HepG2 (cell line): ENCODE results near the gene GPR176. TPM values are rescaled to one million over a fixed set of nuclear protein-coding genes. Genes with fewer than 3 reads are reported as not detected.

Source experiments
- ATAC-seq: fragments of 200-7000 bp; cut with Tn5 transposase; 3 replicates; pipeline ENCODE4 v1.9.1; 2020; ENCODE audit warnings: mild to moderate bottlenecking, moderate library complexity
- BruUV-seq: library from RNA; stranded (reverse); fragments of 400-500 nt; replicated peaks from 2 replicates; lab custom pipeline; 2021; lab: Mats Ljungman, UMichigan
- CTCF ChIA-PET: fragments of 300-600 bp; formaldehyde crosslinking; extraction: SDS; loops from one replicate; lab custom pipeline; 2021; ENCODE audit warnings: low total read pairs, inconsistent platforms, low intra/inter-chr PET ratio; lab: Yijun Ruan, JAX
- POLR2A ChIA-PET: fragments of 350-600 bp; sonication (Branson Sonifier 250); formaldehyde crosslinking; loops from one replicate; lab custom pipeline; 2020; ENCODE audit warnings: antibody characterized with exemption, inconsistent platforms; lab: Yijun Ruan, JAX
- DNase-seq: peaks from one replicate; pipeline ENCODE4 v3.0.0-alpha.2; 2015; ENCODE audit warnings: low spot score
- FAIRE-seq: peaks from 3 replicates; lab custom pipeline; 2011; peaks lifted over from hg19 to GRCh38; lab: Jason Lieb, UNC
- H2AFZ ChIP-seq: one replicate; pipeline ENCODE4 v1.6.1; 2011; ENCODE audit warnings: low read length, inconsistent platforms
- H3K27ac ChIP-seq: fragments of 300-600 bp; 3 replicates; pipeline ENCODE4 v1.8.0; 2011; ENCODE audit warnings: mixed run types, mild to moderate bottlenecking, mixed read lengths, low read length, inconsistent platforms; ENCODE audit not compliant: insufficient read depth; ENCODE audit errors: extremely low read length
- H3K27me3 ChIP-seq, 2 experiments: fragments of 200-600 bp in 1 of 2; 2 replicates in 1 of 2; 3 replicates in 1 of 2; pipeline versions ENCODE4 v1.6.0 to v1.8.0; 2011; ENCODE audit warnings: low read length in 2 of 2, mild to moderate bottlenecking in 2 of 2, moderate library complexity in 2 of 2, inconsistent platforms in 1 of 2; ENCODE audit not compliant: insufficient read depth in 2 of 2, control insufficient read depth in 1 of 2
- H3K36me3 ChIP-seq, 2 experiments: fragments of 200-600 bp in 1 of 2; replicated peaks in 1 of 2; 2 replicates in 1 of 2; 3 replicates in 1 of 2; pipeline versions ENCODE4 v1.5.1 to v1.8.0; 2011; ENCODE audit warnings: low read length in 2 of 2, inconsistent platforms in 1 of 2; ENCODE audit not compliant: insufficient read depth in 2 of 2, control insufficient read depth in 1 of 2
- H3K4me1 ChIP-seq: 2 replicates; pipeline ENCODE4 v1.5.1; 2012; ENCODE audit warnings: low read length, inconsistent platforms; ENCODE audit not compliant: insufficient read depth
- H3K4me2 ChIP-seq: 2 replicates; pipeline ENCODE4 v1.6.0; 2011; ENCODE audit warnings: low read depth, low read length, inconsistent platforms
- H3K4me3 ChIP-seq, 3 experiments: fragments of 200-600 bp in 1 of 3; sonication (generic), shearing (Covaris generic) in 1 of 3; replicated peaks in 1 of 3; 2 replicates each; pipeline ENCODE4 v1.5.1; 2011 to 2016; ENCODE audit warnings: low read length in 3 of 3, inconsistent platforms in 2 of 3, low read depth in 2 of 3, mild to moderate bottlenecking in 2 of 3, control low read depth in 1 of 3, mixed read lengths in 1 of 3; ENCODE audit not compliant: insufficient read depth in 1 of 3
- H3K79me2 ChIP-seq: one replicate; pipeline ENCODE4 v1.6.1; 2011; ENCODE audit warnings: low read length, inconsistent platforms; ENCODE audit not compliant: insufficient read depth
- H3K9ac ChIP-seq: 2 replicates; pipeline ENCODE4 v1.6.0; 2011; ENCODE audit warnings: mild to moderate bottlenecking, low read depth, low read length, inconsistent platforms; ENCODE audit not compliant: insufficient read depth
- H3K9me3 ChIP-seq: 2 replicates; pipeline ENCODE4 v1.5.1; 2012; ENCODE audit warnings: mild to moderate bottlenecking, low read length
- H4K20me1 ChIP-seq: 2 replicates; pipeline ENCODE4 v1.6.0; 2011; ENCODE audit warnings: inconsistent platforms, mild to moderate bottlenecking, low read length, moderate library complexity; ENCODE audit not compliant: insufficient read depth
- BRD4 ChIP-seq: sonication (generic); formaldehyde crosslinking; IDR thresholded peaks from 2 replicates; pipeline ENCODE4 v1.4.0; 2020; ENCODE audit warnings: missing genetic modification reagents
- GLMP ChIP-seq: sonication (generic); formaldehyde crosslinking; IDR thresholded peaks from 2 replicates; pipeline ENCODE4 v1.9.0; 2021; ENCODE audit warnings: missing genetic modification reagents, mild to moderate bottlenecking, borderline replicate concordance
- NFRKB ChIP-seq: fragments of 450-650 bp; IDR thresholded peaks from 2 replicates; pipeline ENCODE4 v1.6.1; 2017
- POGZ ChIP-seq: sonication (generic); formaldehyde crosslinking; IDR thresholded peaks from 2 replicates; pipeline ENCODE4 v1.4.0; 2020; ENCODE audit warnings: mild to moderate bottlenecking, missing genetic modification reagents
- REPIN1 ChIP-seq: sonication (generic); formaldehyde crosslinking; IDR thresholded peaks from 2 replicates; pipeline ENCODE4 v1.8.0; 2022; ENCODE audit warnings: missing genetic modification reagents, low read depth, mild to moderate bottlenecking, borderline replicate concordance
- SNRNP70 ChIP-seq: fragments of 200-400 bp; formaldehyde crosslinking; IDR thresholded peaks from 2 replicates; pipeline ENCODE4 v1.6.1; 2017; ENCODE audit warnings: mild to moderate bottlenecking, low read depth, low read length, moderate library complexity
- ZNF816 ChIP-seq: sonication (generic); formaldehyde crosslinking; IDR thresholded peaks from 2 replicates; pipeline ENCODE4 v1.8.0; 2022; ENCODE audit warnings: missing genetic modification reagents, mild to moderate bottlenecking, borderline replicate concordance
- WGBS: methylation state at CpG from one replicate; pipeline ENCODE4 v1.1.6; 2017; ENCODE audit warnings: low lambda C conversion rate; 5-methylcytosine and 5-hydroxymethylcytosine counted together
- in situ Hi-C: cut with HindIII; loops from 2 replicates; pipeline ENCODE4 v1.10.0; 2017; ENCODE audit warnings: low pct_unique_long_range_greater_than_20kb; ENCODE audit not compliant: extremely low pct_ligation_motif_present
- intact Hi-C: fragments of 100-400 bp; cut with micrococcal nuclease; formaldehyde crosslinking; loops from one replicate; pipeline ENCODE4 v1.10.0; 2022; ENCODE audit not compliant: unreplicated experiment
- polyA plus RNA-seq, 8 experiments: library from polyadenylated mRNA; depleted of rRNA in 3 of 8; stranded (reverse) in 7 of 8; unstranded in 1 of 8; fragments of >200 nt; fragmentation: Illumina TruSeq in 4 of 8; extraction: Trizol in 4 of 8; gene quantifications; 2 replicates each; pipeline versions ENCODE4 v1.2.1 to v1.2.3, GENCODE V29; 2011 to 2016; ENCODE audit warnings: low read depth in 4 of 8, missing spikeins in 1 of 8, mixed read lengths in 1 of 8; ENCODE audit not compliant: insufficient read depth in 1 of 8
- total RNA-seq, 5 experiments: library from RNA; depleted of rRNA; stranded (reverse); fragments of >200 nt; fragmentation: Illumina TruSeq; extraction: Trizol; gene quantifications; 2 replicates each; pipeline ENCODE4 v1.2.3, GENCODE V29; 2016; ENCODE audit warnings: low read depth in 1 of 5
- TF ChIP-seq, protein P1 (sequence below): sonication (generic); formaldehyde crosslinking; IDR thresholded peaks from 2 replicates; pipeline ENCODE4 v1.8.0; 2022; ENCODE audit warnings: low read depth, missing genetic modification reagents
- TF ChIP-seq, protein P2 (sequence below): sonication (generic); formaldehyde crosslinking; IDR thresholded peaks from 2 replicates; pipeline ENCODE4 v1.5.0; 2020; ENCODE audit warnings: missing genetic modification reagents
- TF ChIP-seq, protein P3 (sequence below): sonication (generic); formaldehyde crosslinking; IDR thresholded peaks from 2 replicates; pipeline ENCODE4 v1.5.1; 2020; ENCODE audit warnings: missing genetic modification reagents, mild to moderate bottlenecking, borderline replicate concordance

GPR176 gene
- total and polyA plus RNA-seq, 2 of the 13 experiments (the other 11 are each of a cell fraction or from before 2014, with no cell fraction given), result 0.11 to 0.20 TPM

GRCh38 chr15:39946862-39947261 lies 26.8 kb upstream of the GPR176 start:
- CTCF ChIA-PET, result no interaction called here

More at GRCh38 chr15:39946862-39947261, 26.8 kb upstream of the GPR176 start:
- intact Hi-C loops, result no loop called here
- H3K36me3 ChIP-seq, result peaks cover 7 to 49% of the 10 kb centered on the region in 2 experiments; a peak in 4 of 5 replicates
- no peak overlapping the region for H2AFZ ChIP-seq
- BruUV-seq, result no TSS peak
- no peaks in the 10 kb centered on the region for H3K79me2 ChIP-seq
- ATAC-seq (no peak), FAIRE-seq (no peak), DNase-seq (no peak)
- H3K27ac ChIP-seq, result no peak overlapping the region
- H3K4me3 ChIP-seq, result no peak overlapping the region
- H3K27me3 ChIP-seq, result no peaks in the 10 kb centered on the region
- no peaks in the 10 kb centered on the region for H4K20me1 ChIP-seq
- H3K4me2 ChIP-seq, result no peak overlapping the region
- no peak overlapping the region for H3K9ac ChIP-seq
- no peaks in the 10 kb centered on the region for H3K9me3 ChIP-seq
- WGBS, result 96% methylated on average over 3 of the region's 3 CpGs
- peaks cover 12% of the 10 kb centered on the region for H3K4me1 ChIP-seq
- TF ChIP-seq, protein P1, sequence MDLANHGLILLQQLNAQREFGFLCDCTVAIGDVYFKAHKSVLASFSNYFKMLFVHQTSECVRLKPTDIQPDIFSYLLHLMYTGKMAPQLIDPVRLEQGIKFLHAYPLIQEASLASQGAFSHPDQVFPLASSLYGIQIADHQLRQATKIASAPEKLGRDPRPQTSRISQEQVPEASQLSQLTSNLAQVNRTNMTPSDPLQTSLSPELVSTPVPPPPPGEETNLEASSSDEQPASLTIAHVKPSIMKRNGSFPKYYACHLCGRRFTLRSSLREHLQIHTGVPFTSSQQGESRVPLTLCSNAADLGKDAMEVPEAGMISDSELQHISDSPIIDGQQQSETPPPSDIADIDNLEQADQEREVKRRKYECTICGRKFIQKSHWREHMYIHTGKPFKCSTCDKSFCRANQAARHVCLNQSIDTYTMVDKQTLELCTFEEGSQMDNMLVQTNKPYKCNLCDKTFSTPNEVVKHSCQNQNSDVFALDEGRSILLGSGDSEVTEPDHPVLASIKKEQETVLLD (CRISPR knock-in tag), result no peak
- no peak for TF ChIP-seq ZNF816
- no peak for TF ChIP-seq SNRNP70
- TF ChIP-seq GLMP (CRISPR knock-in tag), result no peak
- TF ChIP-seq NFRKB, result no peak
- TF ChIP-seq BRD4 (CRISPR knock-in tag), result no peak
- no peak for TF ChIP-seq POGZ (CRISPR knock-in tag)
- TF ChIP-seq, protein P2, sequence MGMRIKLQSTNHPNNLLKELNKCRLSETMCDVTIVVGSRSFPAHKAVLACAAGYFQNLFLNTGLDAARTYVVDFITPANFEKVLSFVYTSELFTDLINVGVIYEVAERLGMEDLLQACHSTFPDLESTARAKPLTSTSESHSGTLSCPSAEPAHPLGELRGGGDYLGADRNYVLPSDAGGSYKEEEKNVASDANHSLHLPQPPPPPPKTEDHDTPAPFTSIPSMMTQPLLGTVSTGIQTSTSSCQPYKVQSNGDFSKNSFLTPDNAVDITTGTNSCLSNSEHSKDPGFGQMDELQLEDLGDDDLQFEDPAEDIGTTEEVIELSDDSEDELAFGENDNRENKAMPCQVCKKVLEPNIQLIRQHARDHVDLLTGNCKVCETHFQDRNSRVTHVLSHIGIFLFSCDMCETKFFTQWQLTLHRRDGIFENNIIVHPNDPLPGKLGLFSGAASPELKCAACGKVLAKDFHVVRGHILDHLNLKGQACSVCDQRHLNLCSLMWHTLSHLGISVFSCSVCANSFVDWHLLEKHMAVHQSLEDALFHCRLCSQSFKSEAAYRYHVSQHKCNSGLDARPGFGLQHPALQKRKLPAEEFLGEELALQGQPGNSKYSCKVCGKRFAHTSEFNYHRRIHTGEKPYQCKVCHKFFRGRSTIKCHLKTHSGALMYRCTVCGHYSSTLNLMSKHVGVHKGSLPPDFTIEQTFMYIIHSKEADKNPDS, result no peak
- TF ChIP-seq REPIN1 (CRISPR knock-in tag), result no peak
- TF ChIP-seq, protein P3, sequence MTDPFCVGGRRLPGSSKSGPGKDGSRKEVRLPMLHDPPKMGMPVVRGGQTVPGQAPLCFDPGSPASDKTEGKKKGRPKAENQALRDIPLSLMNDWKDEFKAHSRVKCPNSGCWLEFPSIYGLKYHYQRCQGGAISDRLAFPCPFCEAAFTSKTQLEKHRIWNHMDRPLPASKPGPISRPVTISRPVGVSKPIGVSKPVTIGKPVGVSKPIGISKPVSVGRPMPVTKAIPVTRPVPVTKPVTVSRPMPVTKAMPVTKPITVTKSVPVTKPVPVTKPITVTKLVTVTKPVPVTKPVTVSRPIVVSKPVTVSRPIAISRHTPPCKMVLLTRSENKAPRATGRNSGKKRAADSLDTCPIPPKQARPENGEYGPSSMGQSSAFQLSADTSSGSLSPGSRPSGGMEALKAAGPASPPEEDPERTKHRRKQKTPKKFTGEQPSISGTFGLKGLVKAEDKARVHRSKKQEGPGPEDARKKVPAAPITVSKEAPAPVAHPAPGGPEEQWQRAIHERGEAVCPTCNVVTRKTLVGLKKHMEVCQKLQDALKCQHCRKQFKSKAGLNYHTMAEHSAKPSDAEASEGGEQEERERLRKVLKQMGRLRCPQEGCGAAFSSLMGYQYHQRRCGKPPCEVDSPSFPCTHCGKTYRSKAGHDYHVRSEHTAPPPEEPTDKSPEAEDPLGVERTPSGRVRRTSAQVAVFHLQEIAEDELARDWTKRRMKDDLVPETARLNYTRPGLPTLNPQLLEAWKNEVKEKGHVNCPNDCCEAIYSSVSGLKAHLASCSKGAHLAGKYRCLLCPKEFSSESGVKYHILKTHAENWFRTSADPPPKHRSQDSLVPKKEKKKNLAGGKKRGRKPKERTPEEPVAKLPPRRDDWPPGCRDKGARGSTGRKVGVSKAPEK (CRISPR knock-in tag), result no peak
- POLR2A ChIA-PET, result no interaction called here
- in situ Hi-C loops, result no loop called here
